ENCODE measurements around the gene AMOT. TPM values are rescaled to one million over a fixed set of nuclear protein-coding genes. Genes with fewer than 3 reads are reported as not detected.
A peak's percentile ranks its signal among the peaks of the same experiment; 100 is the strongest.

Gene AMOT
- 3.4 and 3.8 TPM in 2 replicates for polyA plus RNA-seq (2012; rRNA removed)
- 2.5 and 2.9 TPM in 2 replicates for polyA plus RNA-seq (2012; cell fraction: cytosol; rRNA removed)
- polyA plus RNA-seq (2012; cell fraction: nucleus; rRNA removed), result 4.7 and 4.9 TPM in 2 replicates

- Histone ChIP-seq H3K4me1 (ENCODE audit: control insufficient read depth in 1 of 2, insufficient read depth in 2 of 2, low read depth in 1 of 2, low read length in 1 of 2) (no peaks in the 10 kb centered on the region), H3K9me2 (no peaks in the 10 kb centered on the region), H3K27ac (ENCODE audit: low read depth in 2 of 2, low read length in 1 of 2) (peak within 1 kb of the TSS; percentile 57 to 78), H2AFZ (ENCODE audit: low read depth) (peak within 1 kb of the TSS; percentile 90), H3F3A (replicated peaks; ENCODE audit: insufficient read depth) (no peaks in the 10 kb centered on the region), H3K9ac (peak within 1 kb of the TSS; percentile 53; the same call in 1 of the 2 replicates), H3K27me3 (ENCODE audit: insufficient read depth) (no peaks in the 10 kb centered on the region), H3K36me3 (replicated peaks in 1 of 2; ENCODE audit: control insufficient read depth in 1 of 2, insufficient read depth in 2 of 2, low read length in 1 of 2) (no peaks in the 10 kb centered on the region), H3K79me2 (ENCODE audit: insufficient read depth) (no peaks in the 10 kb centered on the region; the same call in 1 of the 2 replicates), H3K4me2 (peak within 1 kb of the TSS; percentile 78), H3K9me3 (no peaks in the 10 kb centered on the region), H3K4me3 (ENCODE audit: low read depth in 2 of 2, low read length in 1 of 2) (peak within 1 kb of the TSS; percentile 59 to 66), H4K20me1 (ENCODE audit: insufficient read depth) (no peaks in the 10 kb centered on the region)
- 3% methylated on average over 42 of the region's 49 CpGs for WGBS (ENCODE audit: low lambda C conversion rate)
- ChIA-PET POLR2A (no interaction called here), CTCF (interaction anchor here (1.6 to 3.3 kb wide), 2 partner anchors 12 to 109 kb away, joined by 3 to 10 read pairs; no protein-coding TSS in a partner anchor)
- DNase-seq, result peak; percentile 83
- TF ChIP-seq RCOR1 (IDR thresholded peaks at IDR 0.05; ENCODE audit: low read length), result no peak
- 0 out of 2 replicates have a peak, but pooled peaks have one; percentile 2 for TF ChIP-seq MAX (IDR thresholded peaks at IDR 0.05; ENCODE audit: low read depth)
- TF ChIP-seq FOSL2 (IDR thresholded peaks at IDR 0.05; ENCODE audit: borderline replicate concordance, low read depth), result no peak
- TF ChIP-seq MXI1 (IDR thresholded peaks at IDR 0.05; ENCODE audit: low read depth, low read length), result 0 out of 2 replicates have a peak, but pooled peaks have one; percentile 9
Measured at GRCh38 chrX:112840382-112841113, at the start of gene AMOT. TSS of gene AMOT (minus strand) at chrX:112840831. CDS start at chrX:112823126, 17,705 bp downstream.

GRCh38 chrX:112889400-112889799 is 48.8 kb upstream of the AMOT start:
- Histone ChIP-seq H3K4me3 (ENCODE audit: low read depth in 2 of 2, low read length in 1 of 2) (no peak overlapping the region), H3K9me2 (no peaks in the 10 kb centered on the region), H3K9ac (no peak overlapping the region), H2AFZ (ENCODE audit: low read depth) (no peak overlapping the region), H3K4me1 (ENCODE audit: control insufficient read depth in 1 of 2, insufficient read depth in 2 of 2, low read depth in 1 of 2, low read length in 1 of 2) (no peaks in the 10 kb centered on the region), H4K20me1 (ENCODE audit: insufficient read depth) (no peaks in the 10 kb centered on the region), H3K27ac (ENCODE audit: low read depth in 2 of 2, low read length in 1 of 2) (no peak overlapping the region), H3K79me2 (ENCODE audit: insufficient read depth) (no peaks in the 10 kb centered on the region), H3K9me3 (no peaks in the 10 kb centered on the region), H3K27me3 (ENCODE audit: insufficient read depth) (no peaks in the 10 kb centered on the region; the same call in 1 of the 2 replicates), H3F3A (replicated peaks; ENCODE audit: insufficient read depth) (no peaks in the 10 kb centered on the region), H3K36me3 (replicated peaks in 1 of 2; ENCODE audit: control insufficient read depth in 1 of 2, insufficient read depth in 2 of 2, low read length in 1 of 2) (no peaks in the 10 kb centered on the region), H3K4me2 (no peak overlapping the region)
- CTCF ChIA-PET, result interaction anchor here (0.6 to 1.2 kb wide), 3 partner anchors 21 to 876 kb away, joined by 3 read pairs; no protein-coding TSS in a partner anchor
- 35% methylated on average over 9 of the region's 9 CpGs for WGBS (ENCODE audit: low lambda C conversion rate)
- DNase-seq, result no peak
- POLR2A ChIA-PET, result no interaction called here
- TF ChIP-seq POLR2AphosphoS5 (IDR thresholded peaks at IDR 0.05; ENCODE audit: low read depth, low read length) (no peak), RFX5 (IDR thresholded peaks at IDR 0.05; ENCODE audit: low read length) (no peak), SIN3A (IDR thresholded peaks at IDR 0.05; ENCODE audit: borderline replicate concordance, low read depth, low read length) (no peak), TAF1 (IDR thresholded peaks at IDR 0.05; ENCODE audit: borderline replicate concordance, low read depth, low read length) (no peak), ELF1 (IDR thresholded peaks at IDR 0.05) (no peak), TCF12 (IDR thresholded peaks at IDR 0.05) (no peak), NFIC (IDR thresholded peaks at IDR 0.05; ENCODE audit: borderline replicate concordance) (no peak), FOSL2 (IDR thresholded peaks at IDR 0.05; ENCODE audit: borderline replicate concordance, low read depth) (no peak), NRF1 (IDR thresholded peaks at IDR 0.05; ENCODE audit: low read depth, low read length) (no peak), IRF3 (IDR thresholded peaks at IDR 0.05; ENCODE audit: low read depth, low read length) (no peak), SMC3 (IDR thresholded peaks at IDR 0.05; ENCODE audit: low read depth, low read length) (no peak), CTCF (IDR thresholded peaks at IDR 0.05) (no peak)
